Choroid plexus epithelial cell (primary cell): ENCODE measurements around the gene HES5.

Experiments
- DNase-seq: peaks from one replicate; pipeline ENCODE4 v3.0.0-alpha.2; 2010; ENCODE audit warnings: low read depth
- H3K4me3 ChIP-seq: 2 replicates; pipeline ENCODE4 v1.5.1; 2011; ENCODE audit warnings: low read depth, mild to moderate bottlenecking, control low read depth, low read length, moderate library complexity
- CTCF ChIP-seq: conservative IDR thresholded peaks from 2 replicates; pipeline ENCODE4 v1.5.1; 2011; ENCODE audit warnings: low read depth, mild to moderate bottlenecking, control low read depth, inconsistent platforms, low read length, moderate library complexity

HES5 gene

GRCh38 chr1:2564006-2564814 is 34.1 kb upstream of the HES5 start:
- no peak overlapping the region for H3K4me3 ChIP-seq
- TF ChIP-seq CTCF: no peak

GRCh38 chr1:2563205-2563604 is 33.1 kb upstream of the HES5 start:
- H3K4me3 ChIP-seq: no peak overlapping the region
- no peak for TF ChIP-seq CTCF
- no peak for DNase-seq

More at GRCh38 chr1:2564006-2564814, 34.1 kb upstream of the HES5 start:
- DNase-seq: no peak

GRCh38 chr1:2561898-2562895 is 32.1 kb upstream of the HES5 start:
- DNase-seq: no peak
- peak; percentile 51 for TF ChIP-seq CTCF
- no peak overlapping the region for H3K4me3 ChIP-seq

GRCh38 chr1:2561446-2561845 is 31.4 kb upstream of the HES5 start:
- TF ChIP-seq CTCF: no peak
- no peak for DNase-seq
- H3K4me3 ChIP-seq: no peak overlapping the region

GRCh38 chr1:2560299-2561073 is 30.4 kb upstream of the HES5 start:
- DNase-seq: no peak
- TF ChIP-seq CTCF: no peak
- no peak overlapping the region for H3K4me3 ChIP-seq

GRCh38 chr1:2559509-2560298 is 29.6 kb upstream of the HES5 start:
- H3K4me3 ChIP-seq: no peak overlapping the region
- no peak for TF ChIP-seq CTCF
- no peak for DNase-seq
